HG03139 (cell line): Measurements from ENCODE around the gene WT1.
"Not testable (repeated sequence)": the region's sequence is repeated elsewhere in the genome, so short reads cannot be mapped to it uniquely, and the experiment has no call there.

Source experiments
- ATAC-seq: cut with Tn5 transposase; IDR thresholded peaks from one replicate; pipeline ENCODE4 v1.9.1; 2021; ENCODE audit not compliant: unreplicated experiment

Gene WT1

DNA sequence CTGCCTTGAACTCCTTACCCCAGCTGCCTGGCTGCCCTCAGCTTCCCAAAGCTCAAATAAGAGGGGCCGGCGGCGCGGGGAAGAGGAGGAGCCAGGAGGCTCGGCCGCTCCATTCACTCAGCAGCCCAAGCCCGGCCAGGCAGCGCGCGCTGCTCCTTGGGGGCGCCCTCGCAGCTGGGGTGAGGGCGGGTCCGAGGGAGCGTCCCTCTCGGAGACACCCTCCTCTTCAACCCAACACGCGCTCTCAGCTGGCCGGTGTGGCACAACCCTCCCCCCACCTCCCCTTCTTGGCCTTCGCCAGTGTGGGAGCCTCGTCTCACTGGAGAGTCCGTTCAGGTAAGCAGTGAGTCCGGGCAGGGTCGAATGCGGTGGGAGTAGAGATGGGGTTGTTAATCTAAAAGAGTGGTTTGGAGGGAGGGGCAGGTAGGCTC, at the start of gene WT1:
Gene WT1 (minus strand): TSS at position 29 of the 431 bp plus-strand sequence.
- ATAC-seq = no peak

GRCh38 chr11:32479291-32479690, 44.0 kb upstream of the WT1 start:
- no peak for ATAC-seq

DNA sequence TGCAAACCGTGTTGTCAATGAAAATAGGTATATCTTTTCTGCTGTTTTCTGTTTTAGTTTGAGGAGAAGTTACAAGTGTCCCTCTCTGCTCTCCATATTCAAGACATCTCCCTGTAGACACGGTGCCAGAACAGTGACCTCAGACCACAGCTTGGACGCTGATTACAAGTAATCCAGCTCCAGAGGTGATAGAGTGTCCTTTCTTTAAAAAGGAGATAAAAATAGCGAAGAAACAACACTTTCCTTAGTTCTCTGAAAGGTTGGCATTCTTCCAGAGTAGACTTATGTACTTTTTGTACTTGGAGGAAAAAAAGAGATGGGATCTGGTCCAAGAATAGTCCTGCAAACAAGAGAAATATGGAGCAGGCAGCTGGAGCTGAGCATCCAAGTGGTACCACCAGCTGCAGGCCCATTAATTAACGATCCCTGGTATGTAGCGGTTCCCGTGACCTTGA, 43.0 kb upstream of the WT1 start:
- no peak for ATAC-seq

DNA sequence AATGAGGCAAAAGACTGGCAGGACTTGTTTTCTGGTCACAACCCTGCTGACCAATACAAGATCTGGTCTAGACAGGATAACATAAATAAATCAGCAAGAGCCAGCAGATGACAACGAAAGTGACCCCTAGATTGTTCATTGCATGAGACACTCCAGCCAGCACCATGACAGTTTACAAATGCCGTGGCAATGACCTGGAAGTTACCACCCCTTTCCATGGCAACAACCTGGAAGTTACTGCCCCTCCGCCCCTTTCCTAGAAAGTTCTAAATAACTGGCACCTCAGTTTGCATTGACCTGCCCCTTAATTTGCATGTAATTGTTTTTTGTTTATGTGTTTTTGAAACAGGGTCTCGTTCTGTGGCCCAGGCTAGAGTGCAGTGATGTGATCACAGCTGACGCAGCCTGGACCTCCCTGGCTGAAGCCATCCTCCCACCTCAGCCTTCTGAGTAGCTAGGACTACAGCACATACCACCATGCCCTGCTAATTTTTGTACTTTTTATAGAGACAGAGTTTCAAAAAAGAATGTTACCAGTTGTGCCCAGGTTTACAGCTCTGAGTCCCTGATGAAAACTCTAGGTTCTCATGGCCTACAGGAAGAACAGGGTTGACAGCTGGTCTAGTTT, 38.1 kb upstream of the WT1 start:
- ATAC-seq = no peak

DNA sequence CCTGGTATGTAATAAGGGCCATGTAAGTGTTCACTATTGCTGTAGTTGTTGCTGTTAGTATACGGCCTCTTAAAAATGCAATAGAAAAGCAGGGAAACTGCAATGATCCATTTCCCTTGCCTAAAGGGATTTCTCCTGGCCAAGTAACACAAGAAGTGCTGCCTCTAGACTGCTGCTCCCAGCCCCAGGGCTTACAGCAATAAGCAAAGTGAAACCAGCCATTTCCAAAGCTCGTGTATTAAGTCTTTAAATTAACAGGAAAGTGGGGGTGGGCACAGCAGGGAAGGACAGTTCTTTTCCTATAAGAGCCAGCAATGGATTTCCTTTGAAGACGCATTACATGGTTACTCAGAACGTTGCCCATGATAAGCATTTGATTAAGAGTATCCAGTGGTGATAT, 36.9 kb upstream of the WT1 start:
- no peak for ATAC-seq

DNA sequence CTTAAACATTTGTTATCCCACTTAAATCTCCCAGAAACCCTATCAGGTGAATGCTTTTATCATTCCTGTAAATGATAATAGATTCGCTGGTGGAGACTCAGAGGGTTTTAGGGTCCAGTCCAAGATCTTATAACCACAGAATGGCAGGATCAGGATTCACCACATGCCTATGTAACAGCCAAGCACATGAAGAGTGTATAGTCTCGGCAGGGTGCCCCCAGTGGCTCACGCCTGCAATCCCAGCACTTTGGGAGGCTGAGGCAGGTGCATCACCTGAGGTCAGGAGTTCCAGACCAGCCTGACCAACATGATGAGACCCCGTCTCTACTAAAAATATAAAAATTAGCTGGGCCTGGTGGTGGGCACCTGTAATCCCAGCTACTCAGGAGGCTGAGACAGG, 36.2 kb upstream of the WT1 start:
- ATAC-seq = not testable (repeated sequence)

DNA sequence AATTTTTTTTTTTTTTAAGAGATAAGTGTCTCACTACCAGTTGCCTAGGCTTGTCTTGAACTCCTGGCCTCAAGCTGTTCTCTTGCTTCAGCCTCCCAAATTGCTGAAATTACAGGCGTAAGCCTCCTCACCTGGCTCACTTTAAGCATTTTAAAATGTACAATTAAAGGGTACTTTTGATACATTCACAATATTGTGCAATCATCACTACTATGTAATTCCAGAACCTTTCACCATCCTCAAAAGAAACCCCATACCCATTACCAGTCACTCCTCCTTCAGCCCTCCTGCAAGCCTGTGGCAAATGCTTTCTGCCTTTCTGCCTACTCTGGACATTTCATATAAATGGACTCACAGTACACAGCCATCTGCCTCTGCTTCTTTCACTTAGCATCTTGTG, 34.5 kb upstream of the WT1 start:
- no peak for ATAC-seq

GRCh38 chr11:32466279-32466915, 31.1 kb upstream of the WT1 start:
- no peak for ATAC-seq

- no peak for ATAC-seq
These were observed 28.7 kb upstream of the WT1 start for GRCh38 chr11:32464078-32464477.

GRCh38 chr11:32462011-32462690, 26.8 kb upstream of the WT1 start:
- no peak for ATAC-seq

- ATAC-seq = no peak
These were observed 21.5 kb upstream of the WT1 start for GRCh38 chr11:32456864-32457263.

DNA sequence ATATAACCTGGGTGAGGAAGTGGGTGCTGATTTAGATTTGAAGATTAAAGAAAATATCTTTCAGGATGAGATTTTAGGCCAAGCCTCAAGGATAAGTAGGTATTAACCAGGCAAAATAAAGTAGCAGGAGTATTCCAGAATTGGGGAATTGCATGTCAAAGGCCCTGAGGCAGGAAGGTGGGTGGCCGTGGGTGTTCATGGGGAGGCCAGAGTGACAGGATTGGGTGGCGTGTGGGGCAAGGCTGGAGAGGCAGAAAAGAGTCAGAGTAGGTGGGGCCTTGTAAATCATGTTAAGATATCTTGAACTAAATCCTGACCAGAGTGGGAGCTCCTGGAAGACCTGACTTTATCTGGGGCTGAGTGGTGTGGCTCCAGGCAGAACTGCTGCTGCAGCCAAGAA, 19.7 kb upstream of the WT1 start:
- no peak for ATAC-seq

DNA sequence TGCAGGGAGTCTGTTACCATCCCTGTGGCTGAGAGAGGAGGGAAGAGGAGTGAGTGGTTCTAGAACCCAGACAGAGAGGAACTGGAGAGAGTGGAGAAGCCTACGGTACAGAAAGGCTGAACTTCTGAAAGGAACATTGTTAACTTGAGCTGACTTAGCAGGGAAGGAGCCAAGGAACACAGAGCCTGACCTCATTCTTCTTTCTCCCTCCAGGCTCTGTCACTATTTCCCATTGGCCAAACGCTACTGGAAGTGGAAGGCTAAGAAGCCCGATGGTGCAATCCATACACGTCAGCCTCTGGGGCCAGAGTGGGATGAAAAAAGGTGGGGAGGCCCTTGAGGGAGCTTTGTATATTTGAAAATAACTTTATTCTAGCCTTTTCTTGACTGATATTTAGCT, 16.5 kb upstream of the WT1 start:
- ATAC-seq = no peak

GRCh38 chr11:32450372-32450771, 15.0 kb upstream of the WT1 start:
- ATAC-seq = no peak

GRCh38 chr11:32448232-32448631, 12.9 kb upstream of the WT1 start:
- no peak for ATAC-seq

GRCh38 chr11:32447252-32447651, 11.9 kb upstream of the WT1 start:
- no peak for ATAC-seq

- ATAC-seq = no peak
These were observed 10.9 kb upstream of the WT1 start for GRCh38 chr11:32446227-32446626.

GRCh38 chr11:32444186-32444585, 8.8 kb upstream of the WT1 start:
- ATAC-seq = no peak

- ATAC-seq = no peak
These were observed 5.6 kb upstream of the WT1 start for GRCh38 chr11:32440916-32441315.

- no peak for ATAC-seq
These were observed 5.1 kb upstream of the WT1 start for GRCh38 chr11:32440312-32440908.

GRCh38 chr11:32439501-32440210, 4.3 kb upstream of the WT1 start:
- no peak for ATAC-seq
